ENCODE measurements around the gene ZNF253. TPM values are rescaled to one million over a fixed set of nuclear protein-coding genes. Genes with fewer than 3 reads are reported as not detected.

Gene ZNF253
- total and polyA plus RNA-seq, 9 of the 15 experiments (the other 6 are each of a cell fraction or from before 2014, with no cell fraction given): 4.0 to 14.4 (median 7.5) TPM

- TF ChIP-seq ARID3A (IDR thresholded peaks at IDR 0.05; ENCODE audit: borderline replicate concordance, low read depth, low read length) (no peak), ZNF785 (CRISPR knock-in tag; IDR thresholded peaks at IDR 0.05) (no peak), SMAD4 (CRISPR knock-in tag; conservative IDR thresholded peaks at IDR 0.05) (no peak), SOX6 (IDR thresholded peaks at IDR 0.05) (no peak), MAX (CRISPR knock-in tag; IDR thresholded peaks at IDR 0.05) (peak; percentile 56; the same call in 1 of the 2 replicates), ZNF695 (CRISPR knock-in tag; IDR thresholded peaks at IDR 0.05) (no peak), RBM14 (IDR thresholded peaks at IDR 0.05; ENCODE audit: borderline replicate concordance, insufficient read depth, low read depth, low read length) (no peak), LCOR (CRISPR knock-in tag; IDR thresholded peaks at IDR 0.05) (peak; percentile 70; the same call in 1 of the 2 replicates), E2F8 (IDR thresholded peaks at IDR 0.05; ENCODE audit: low read depth, partially characterized antibody) (no peak), CREB3 (tag; conservative IDR thresholded peaks at IDR 0.05; ENCODE audit: low read depth) (no peak), PTTG1 (tag; IDR thresholded peaks at IDR 0.05; ENCODE audit: low read depth) (no peak), HSF4 (CRISPR knock-in tag; IDR thresholded peaks at IDR 0.05; ENCODE audit: borderline replicate concordance) (no peak), KLF13 (tag; IDR thresholded peaks at IDR 0.05; ENCODE audit: borderline replicate concordance, low read depth) (no peak), ZNF449 (CRISPR knock-in tag; IDR thresholded peaks at IDR 0.05) (no peak), ZNF165 (CRISPR knock-in tag; IDR thresholded peaks at IDR 0.05; ENCODE audit: borderline replicate concordance) (no peak), ZBTB12 (CRISPR knock-in tag; IDR thresholded peaks at IDR 0.05) (no peak), SRSF1 (IDR thresholded peaks at IDR 0.05; ENCODE audit: low read depth, low read length) (no peak), ZNF311 (CRISPR knock-in tag; IDR thresholded peaks at IDR 0.05) (no peak)
Measured at GRCh38 chr19:19865750-19866610, at the start of gene ZNF253 (continued).

Measured in K562 (cell line).